PFSK-1 (cell line): ENCODE measurements around the gene COL13A1.

Source experiments
- TAF1 ChIP-seq: IDR thresholded peaks from 2 replicates; pipeline ENCODE4 v1.6.1; 2012; ENCODE audit warnings: low read length, control low read depth, borderline replicate concordance; ENCODE audit not compliant: insufficient read depth
- TF ChIP-seq, protein P1 (sequence below), 2 experiments: IDR thresholded peaks; 2 replicates each; pipeline versions ENCODE4 v1.6.1 to v1.8.0; 2011 to 2012; ENCODE audit warnings: low read depth in 2 of 2, low read length in 2 of 2, control low read depth in 1 of 2, inconsistent platforms in 1 of 2, mild to moderate bottlenecking in 1 of 2, moderate library complexity in 1 of 2; ENCODE audit not compliant: insufficient read depth in 1 of 2

DNA sequence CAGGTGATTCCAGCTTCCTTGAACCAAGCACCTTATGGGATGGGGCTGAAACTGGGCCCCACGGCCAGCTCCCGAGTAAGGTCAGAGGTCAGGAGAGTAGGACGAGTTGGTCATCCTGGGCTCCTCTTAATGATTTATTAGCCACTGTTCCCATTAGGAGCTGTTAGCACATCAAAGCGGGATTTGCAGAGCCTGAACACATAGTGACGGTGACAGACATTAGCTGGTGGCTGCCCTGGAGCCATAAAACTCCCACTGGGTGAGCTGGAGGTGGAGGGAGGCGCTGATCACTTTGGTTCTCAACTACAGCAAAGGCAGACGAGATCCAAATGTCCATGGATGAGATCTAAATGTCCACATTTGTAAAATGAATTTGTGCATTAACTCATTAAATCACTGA, 48.1 kb downstream of the COL13A1 start:
- no peak for TF ChIP-seq TAF1
- TF ChIP-seq, protein P1, sequence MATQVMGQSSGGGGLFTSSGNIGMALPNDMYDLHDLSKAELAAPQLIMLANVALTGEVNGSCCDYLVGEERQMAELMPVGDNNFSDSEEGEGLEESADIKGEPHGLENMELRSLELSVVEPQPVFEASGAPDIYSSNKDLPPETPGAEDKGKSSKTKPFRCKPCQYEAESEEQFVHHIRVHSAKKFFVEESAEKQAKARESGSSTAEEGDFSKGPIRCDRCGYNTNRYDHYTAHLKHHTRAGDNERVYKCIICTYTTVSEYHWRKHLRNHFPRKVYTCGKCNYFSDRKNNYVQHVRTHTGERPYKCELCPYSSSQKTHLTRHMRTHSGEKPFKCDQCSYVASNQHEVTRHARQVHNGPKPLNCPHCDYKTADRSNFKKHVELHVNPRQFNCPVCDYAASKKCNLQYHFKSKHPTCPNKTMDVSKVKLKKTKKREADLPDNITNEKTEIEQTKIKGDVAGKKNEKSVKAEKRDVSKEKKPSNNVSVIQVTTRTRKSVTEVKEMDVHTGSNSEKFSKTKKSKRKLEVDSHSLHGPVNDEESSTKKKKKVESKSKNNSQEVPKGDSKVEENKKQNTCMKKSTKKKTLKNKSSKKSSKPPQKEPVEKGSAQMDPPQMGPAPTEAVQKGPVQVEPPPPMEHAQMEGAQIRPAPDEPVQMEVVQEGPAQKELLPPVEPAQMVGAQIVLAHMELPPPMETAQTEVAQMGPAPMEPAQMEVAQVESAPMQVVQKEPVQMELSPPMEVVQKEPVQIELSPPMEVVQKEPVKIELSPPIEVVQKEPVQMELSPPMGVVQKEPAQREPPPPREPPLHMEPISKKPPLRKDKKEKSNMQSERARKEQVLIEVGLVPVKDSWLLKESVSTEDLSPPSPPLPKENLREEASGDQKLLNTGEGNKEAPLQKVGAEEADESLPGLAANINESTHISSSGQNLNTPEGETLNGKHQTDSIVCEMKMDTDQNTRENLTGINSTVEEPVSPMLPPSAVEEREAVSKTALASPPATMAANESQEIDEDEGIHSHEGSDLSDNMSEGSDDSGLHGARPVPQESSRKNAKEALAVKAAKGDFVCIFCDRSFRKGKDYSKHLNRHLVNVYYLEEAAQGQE (IDR thresholded peaks at IDR 0.05; ENCODE audit: insufficient read depth in 1 of 2, low read depth in 2 of 2, low read length in 2 of 2), result no peak
